Stimulated activated CD8-positive, alpha-beta memory T cell treated with anti-CD3 and anti-CD28 coated beads, Interleukin-4, amount 100 ng/mL, for 24 hours (primary cell): ENCODE results near the gene ZNF516.

ENCODE experiments used
- DNase-seq: peaks from one replicate; pipeline ENCODE4 v3.0.0-alpha.2; 2020; ENCODE audit warnings: low read depth

The ZNF516 gene

GRCh38 chr18:76398896-76399612, 96.0 kb downstream of the ZNF516 start:
- peak; percentile 61 for DNase-seq

- DNase-seq: no peak
These were observed 96.7 kb downstream of the ZNF516 start for GRCh38 chr18:76398295-76398694.

GRCh38 chr18:76397631-76398030, 97.4 kb downstream of the ZNF516 start:
- no peak for DNase-seq

- no peak for DNase-seq
These were observed 98.2 kb downstream of the ZNF516 start for GRCh38 chr18:76396792-76397191.

- DNase-seq: no peak
These were observed 99.4 kb downstream of the ZNF516 start for GRCh38 chr18:76395609-76396008.

GRCh38 chr18:76394780-76395476, 100.1 kb downstream of the ZNF516 start:
- no peak for DNase-seq

- no peak for DNase-seq
These were observed 102.7 kb downstream of the ZNF516 start for GRCh38 chr18:76392349-76392748.

- DNase-seq: no peak
These were observed 103.3 kb downstream of the ZNF516 start for GRCh38 chr18:76391746-76392145.

- DNase-seq: no peak
These were observed 104.0 kb downstream of the ZNF516 start for GRCh38 chr18:76391038-76391437.

- no peak for DNase-seq
These were observed 104.5 kb downstream of the ZNF516 start for GRCh38 chr18:76390452-76391035.

GRCh38 chr18:76389716-76390115, 105.3 kb downstream of the ZNF516 start:
- no peak for DNase-seq

GRCh38 chr18:76388891-76389423, 106.1 kb downstream of the ZNF516 start:
- DNase-seq: no peak

- DNase-seq: no peak
These were observed 106.8 kb downstream of the ZNF516 start for GRCh38 chr18:76388261-76388660.

- no peak for DNase-seq
These were observed 107.4 kb downstream of the ZNF516 start for GRCh38 chr18:76387608-76388007.

- no peak for DNase-seq
These were observed 108.2 kb downstream of the ZNF516 start for GRCh38 chr18:76386886-76387285.

- DNase-seq: no peak
These were observed 109.0 kb downstream of the ZNF516 start for GRCh38 chr18:76386071-76386470.

GRCh38 chr18:76385681-76385975, 109.4 kb downstream of the ZNF516 start:
- no peak for DNase-seq

GRCh38 chr18:76384861-76385680, 110.0 kb downstream of the ZNF516 start:
- DNase-seq: no peak

- no peak for DNase-seq
These were observed 110.8 kb downstream of the ZNF516 start for GRCh38 chr18:76384114-76384790.

- no peak for DNase-seq
These were observed 111.4 kb downstream of the ZNF516 start for GRCh38 chr18:76383636-76384035.

- no peak for DNase-seq
These were observed 112.8 kb downstream of the ZNF516 start for GRCh38 chr18:76382275-76382674.
